ENCODE measurements around the gene ZGPAT. TPM values are rescaled to one million over a fixed set of nuclear protein-coding genes. Genes with fewer than 3 reads are reported as not detected.
"Not testable (repeated sequence)": the region's sequence is repeated elsewhere in the genome, so short reads cannot be mapped to it uniquely, and the experiment has no call there.

ZGPAT gene
- total RNA-seq, 2 donors from 2014 or later, result 28.8 to 29.5 TPM

GRCh38 chr20:63718996-63719395 lies 11.2 kb downstream of the ZGPAT start:
- no peaks in the 10 kb centered on the region for H3K27me3 Mint-ChIP-seq (ENCODE audit: insufficient read depth)
- H3K27ac Mint-ChIP-seq, result no peak overlapping the region
- H3K9me3 ChIP-seq (ENCODE audit: control insufficient read depth, low read length), result peaks cover 16% of the 10 kb centered on the region
- no peak for DNase-seq
- H3K9me3 Mint-ChIP-seq, result peaks cover 19% of the 10 kb centered on the region
- no peak overlapping the region for H3K9ac ChIP-seq (ENCODE audit: extremely low read depth, low read length, poor library complexity, severe bottlenecking)
- no peaks in the 10 kb centered on the region for H3K4me1 Mint-ChIP-seq
- H3K27me3 ChIP-seq (ENCODE audit: control insufficient read depth, insufficient read depth, low read length, poor library complexity, severe bottlenecking), result no peaks in the 10 kb centered on the region
- peaks cover 55% of the 10 kb centered on the region for H3K36me3 ChIP-seq (ENCODE audit: control insufficient read depth, insufficient read depth, low read length)
- WGBS, 2 experiments (ENCODE audit: insufficient coverage in 1 of 2, insufficient read length in 1 of 2), result 96 to 100% methylated on average over 1 of the region's 2 CpGs
- no peak overlapping the region for H3K4me3 ChIP-seq (ENCODE audit: low read length)
- no peaks in the 10 kb centered on the region for H3K4me1 ChIP-seq (ENCODE audit: control insufficient read depth, insufficient read depth, low read length)
- H3K4me3 Mint-ChIP-seq, result no peak overlapping the region
- H3K36me3 Mint-ChIP-seq (ENCODE audit: low read depth), result peaks cover 67% of the 10 kb centered on the region
- no peak for TF ChIP-seq CTCF (conservative IDR thresholded peaks at IDR 0.05)
- no peak overlapping the region for H3K27ac ChIP-seq (ENCODE audit: low read depth, low read length)

GRCh38 chr20:63722967-63723622 lies 15.3 kb downstream of the ZGPAT start:
- peaks cover 18% of the 10 kb centered on the region for H3K9me3 Mint-ChIP-seq
- 95 to 96% methylated on average over 2 of the region's 2 CpGs for WGBS, 2 experiments (ENCODE audit: insufficient coverage in 1 of 2, insufficient read length in 1 of 2)
- H3K4me1 ChIP-seq (ENCODE audit: control insufficient read depth, insufficient read depth, low read length); H3K27me3 ChIP-seq (ENCODE audit: control insufficient read depth, insufficient read depth, low read length, poor library complexity, severe bottlenecking); DNase-seq; H3K27ac ChIP-seq (ENCODE audit: low read depth, low read length); H3K27me3 Mint-ChIP-seq (ENCODE audit: insufficient read depth); H3K9ac ChIP-seq (ENCODE audit: extremely low read depth, low read length, poor library complexity, severe bottlenecking); H3K4me3 Mint-ChIP-seq; H3K27ac Mint-ChIP-seq; H3K4me3 ChIP-seq (ENCODE audit: low read length); H3K4me1 Mint-ChIP-seq: not testable (repeated sequence)
- peaks cover 16% of the 10 kb centered on the region for H3K9me3 ChIP-seq (ENCODE audit: control insufficient read depth, low read length)
- H3K36me3 Mint-ChIP-seq (ENCODE audit: low read depth), result peaks cover 56% of the 10 kb centered on the region
- peaks cover 51% of the 10 kb centered on the region for H3K36me3 ChIP-seq (ENCODE audit: control insufficient read depth, insufficient read depth, low read length)

GRCh38 chr20:63730189-63730733 lies 22.4 kb downstream of the ZGPAT start:
- not testable (repeated sequence) for H3K9ac ChIP-seq (ENCODE audit: extremely low read depth, low read length, poor library complexity, severe bottlenecking); H3K27ac Mint-ChIP-seq; H3K27me3 ChIP-seq (ENCODE audit: control insufficient read depth, insufficient read depth, low read length, poor library complexity, severe bottlenecking); H3K4me1 ChIP-seq (ENCODE audit: control insufficient read depth, insufficient read depth, low read length); H3K4me1 Mint-ChIP-seq; H3K4me3 ChIP-seq (ENCODE audit: low read length); DNase-seq; H3K4me3 Mint-ChIP-seq; H3K9me3 Mint-ChIP-seq; H3K27me3 Mint-ChIP-seq (ENCODE audit: insufficient read depth); H3K9me3 ChIP-seq (ENCODE audit: control insufficient read depth, low read length); H3K27ac ChIP-seq (ENCODE audit: low read depth, low read length)
- peaks cover 50% of the 10 kb centered on the region for H3K36me3 ChIP-seq (ENCODE audit: control insufficient read depth, insufficient read depth, low read length)
- peaks cover 36% of the 10 kb centered on the region for H3K36me3 Mint-ChIP-seq (ENCODE audit: low read depth)
- 93 to 97% methylated on average over 18 of the region's 18 CpGs for WGBS, 2 experiments (ENCODE audit: insufficient coverage in 1 of 2, insufficient read length in 1 of 2)

- Mint-ChIP-seq H3K4me1 (no peaks in the 10 kb centered on the region), H3K4me3 (no peak overlapping the region), H3K27me3 (ENCODE audit: insufficient read depth) (no peaks in the 10 kb centered on the region), H3K36me3 (ENCODE audit: low read depth) (peaks cover 35% of the 10 kb centered on the region), H3K9me3 (no peaks in the 10 kb centered on the region), H3K27ac (no peak overlapping the region)
- H3K9me3 ChIP-seq (ENCODE audit: control insufficient read depth, low read length), result no peaks in the 10 kb centered on the region
- no peak for DNase-seq
- H3K4me3 ChIP-seq (ENCODE audit: low read length), result no peak overlapping the region
- H3K9ac ChIP-seq (ENCODE audit: extremely low read depth, low read length, poor library complexity, severe bottlenecking), result no peak overlapping the region
- no peaks in the 10 kb centered on the region for H3K27me3 ChIP-seq (ENCODE audit: control insufficient read depth, insufficient read depth, low read length, poor library complexity, severe bottlenecking)
- TF ChIP-seq CTCF (conservative IDR thresholded peaks at IDR 0.05), result no peak
- H3K4me1 ChIP-seq (ENCODE audit: control insufficient read depth, insufficient read depth, low read length), result no peaks in the 10 kb centered on the region
- 86 to 100% methylated on average over 1 to 3 of the region's 5 CpGs for WGBS, 2 experiments (ENCODE audit: insufficient coverage in 1 of 2, insufficient read length in 1 of 2)
- peaks cover 46% of the 10 kb centered on the region for H3K36me3 ChIP-seq (ENCODE audit: control insufficient read depth, insufficient read depth, low read length)
- no peak overlapping the region for H3K27ac ChIP-seq (ENCODE audit: low read depth, low read length)
Measured at GRCh38 chr20:63731410-63731809, 23.6 kb downstream of the ZGPAT start.
